Stimulated activated naive B cell treated with anti-CD40 and anti-IgM and Interleukin-4, amounts not matched to agents 10 μg/mL and 1 μg/mL and 100 μg/mL, for 72 hours (primary cell): ENCODE measurements around the gene MYG1.

Source experiments
- ATAC-seq, 2 donors: fragments of 150-1000 bp; cut with Tn5 transposase; replicated peaks; 2 replicates each; pipeline ENCODE4 v1.10.0; 2021; ENCODE audit warnings: moderate library complexity in 1 of 2
- DNase-seq: peaks from one replicate; pipeline ENCODE4 v3.0.0; 2021
- H3K27ac Mint-ChIP-seq: one replicate; pipeline ENCODE4 v1.8.0; 2022; ENCODE audit warnings: mild to moderate bottlenecking, mixed read lengths
- H3K27me3 Mint-ChIP-seq, 2 donors: one replicate each; pipeline ENCODE4 v1.8.0; 2022; ENCODE audit warnings: mixed read lengths in 2 of 2
- H3K36me3 Mint-ChIP-seq, 2 donors: one replicate each; pipeline ENCODE4 v1.8.0; 2022; ENCODE audit warnings: mixed read lengths in 2 of 2, mild to moderate bottlenecking in 1 of 2
- H3K4me1 Mint-ChIP-seq, 2 donors: one replicate each; pipeline ENCODE4 v1.8.0; 2022; ENCODE audit warnings: mixed read lengths in 2 of 2, mild to moderate bottlenecking in 1 of 2
- H3K4me3 Mint-ChIP-seq, 2 donors: one replicate each; pipeline ENCODE4 v1.8.0; 2022; ENCODE audit warnings: mild to moderate bottlenecking in 2 of 2, mixed read lengths in 2 of 2, moderate library complexity in 1 of 2
- H3K9me3 Mint-ChIP-seq, 2 donors: one replicate each; pipeline ENCODE4 v1.8.0; 2022; ENCODE audit warnings: mixed read lengths in 2 of 2, mild to moderate bottlenecking in 1 of 2

The MYG1 gene

GRCh38 chr12:53299454-53300180, at the start of gene MYG1:
MYG1 (plus strand) TSS chr12:53299695; CDS start chr12:53299738, 43 bp downstream.
- peak; percentile 80 for DNase-seq
- peak within 1 kb of the TSS; percentile 88 to 93 for H3K4me3 Mint-ChIP-seq
- peaks cover 44 to 78% of the 10 kb centered on the region in 2 donors for H3K36me3 Mint-ChIP-seq

GRCh38 chr12:53251477-53252348, 47.8 kb upstream of the MYG1 start:
- Mint-ChIP-seq H3K36me3 (peaks cover 21 to 34% of the 10 kb centered on the region in 2 donors), H3K4me3 (peak overlapping the region; percentile 95 to 99), H3K9me3 (no peaks in the 10 kb centered on the region), H3K27me3 (no peaks in the 10 kb centered on the region), H3K4me1 (peaks cover 36 to 55% of the 10 kb centered on the region in 2 donors), H3K27ac (peak overlapping the region; percentile 96)
- DNase-seq (peak; percentile 64), ATAC-seq (peak; percentile 74 to 76)

More at GRCh38 chr12:53299454-53300180, at the start of gene MYG1:
- Mint-ChIP-seq H3K9me3 (no peaks in the 10 kb centered on the region), H3K27ac (peak within 1 kb of the TSS; percentile 99), H3K27me3 (no peaks in the 10 kb centered on the region), H3K4me1 (peaks cover 47 to 71% of the 10 kb centered on the region in 2 donors)
- ATAC-seq: peak; percentile 79 to 81

GRCh38 chr12:53252349-53252916, 47.1 kb upstream of the MYG1 start:
- Mint-ChIP-seq H3K27ac (peak overlapping the region; percentile 96), H3K4me1 (peaks cover 36 to 58% of the 10 kb centered on the region in 2 donors), H3K4me3 (peak overlapping the region; percentile 95 to 99), H3K27me3 (no peaks in the 10 kb centered on the region), H3K36me3 (peaks cover 21 to 34% of the 10 kb centered on the region in 2 donors), H3K9me3 (no peaks in the 10 kb centered on the region)
- ATAC-seq (peak in 1 of 2 donors; percentile 10), DNase-seq (no peak)

GRCh38 chr12:53253298-53253697, 46.2 kb upstream of the MYG1 start:
- Mint-ChIP-seq H3K27ac (peak overlapping the region; percentile 96), H3K9me3 (no peaks in the 10 kb centered on the region), H3K4me1 (peaks cover 39 to 67% of the 10 kb centered on the region in 2 donors), H3K4me3 (peak overlapping the region; percentile 95 to 99), H3K36me3 (peaks cover 25 to 38% of the 10 kb centered on the region in 2 donors), H3K27me3 (no peaks in the 10 kb centered on the region)
- ATAC-seq (no peak), DNase-seq (no peak)

GRCh38 chr12:53254816-53255545, 44.5 kb upstream of the MYG1 start:
- H3K4me3 Mint-ChIP-seq: peak overlapping the region; percentile 60 to 72

GRCh38 chr12:53255996-53256395, 43.5 kb upstream of the MYG1 start:
- peaks cover 25 to 38% of the 10 kb centered on the region in 2 donors for H3K36me3 Mint-ChIP-seq
- no peaks in the 10 kb centered on the region for H3K27me3 Mint-ChIP-seq
- no peaks in the 10 kb centered on the region for H3K9me3 Mint-ChIP-seq
- peaks cover 47 to 82% of the 10 kb centered on the region in 2 donors for H3K4me1 Mint-ChIP-seq
- ATAC-seq (peak; percentile 87 to 88), DNase-seq (peak; percentile 33)
- peak overlapping the region; percentile 97 for H3K27ac Mint-ChIP-seq
- peak overlapping the region; percentile 60 to 72 for H3K4me3 Mint-ChIP-seq

More at GRCh38 chr12:53254816-53255545, 44.5 kb upstream of the MYG1 start:
- H3K27me3 Mint-ChIP-seq: no peaks in the 10 kb centered on the region
- no peaks in the 10 kb centered on the region for H3K9me3 Mint-ChIP-seq
- peak overlapping the region; percentile 97 for H3K27ac Mint-ChIP-seq
- H3K4me1 Mint-ChIP-seq: peaks cover 46 to 82% of the 10 kb centered on the region in 2 donors
- no peak for ATAC-seq
- H3K36me3 Mint-ChIP-seq: peaks cover 25 to 38% of the 10 kb centered on the region in 2 donors
- DNase-seq: no peak

- Mint-ChIP-seq H3K27ac (peak overlapping the region; percentile 76), H3K4me1 (peaks cover 28 to 57% of the 10 kb centered on the region in 2 donors), H3K4me3 (no peak overlapping the region), H3K27me3 (no peaks in the 10 kb centered on the region), H3K36me3 (peaks cover 12 to 26% of the 10 kb centered on the region in 2 donors), H3K9me3 (no peaks in the 10 kb centered on the region)
- ATAC-seq: no peak
- DNase-seq: no peak
These were observed 40.7 kb upstream of the MYG1 start for GRCh38 chr12:53258541-53259539.

- Mint-ChIP-seq H3K4me1 (peaks cover 25 to 47% of the 10 kb centered on the region in 2 donors), H3K36me3 (peaks cover 8 to 18% of the 10 kb centered on the region in 2 donors), H3K9me3 (no peaks in the 10 kb centered on the region), H3K27me3 (no peaks in the 10 kb centered on the region), H3K4me3 (no peak overlapping the region), H3K27ac (no peak overlapping the region)
- DNase-seq (no peak), ATAC-seq (no peak)
These were observed 39.6 kb upstream of the MYG1 start for GRCh38 chr12:53259891-53260290.

- no peak for ATAC-seq
- Mint-ChIP-seq H3K4me3 (no peak overlapping the region), H3K4me1 (peaks cover 23 to 38% of the 10 kb centered on the region in 2 donors), H3K27me3 (no peaks in the 10 kb centered on the region), H3K27ac (no peak overlapping the region), H3K36me3 (peaks cover 9 to 11% of the 10 kb centered on the region in 2 donors), H3K9me3 (no peaks in the 10 kb centered on the region)
- DNase-seq: no peak
These were observed 33.7 kb upstream of the MYG1 start for GRCh38 chr12:53265783-53266182.

- Mint-ChIP-seq H3K36me3 (peaks cover 14 to 17% of the 10 kb centered on the region in 2 donors), H3K4me1 (peaks cover 25 to 45% of the 10 kb centered on the region in 2 donors), H3K4me3 (peak overlapping the region; percentile 94 to 98), H3K27me3 (no peaks in the 10 kb centered on the region), H3K27ac (peak overlapping the region; percentile 97), H3K9me3 (no peaks in the 10 kb centered on the region)
- ATAC-seq (peak; percentile 47), DNase-seq (peak; percentile 20)
These were observed 32.0 kb upstream of the MYG1 start for GRCh38 chr12:53267306-53267998.

- peaks cover 16 to 20% of the 10 kb centered on the region in 2 donors for H3K36me3 Mint-ChIP-seq
- peaks cover 25 to 45% of the 10 kb centered on the region in 2 donors for H3K4me1 Mint-ChIP-seq
- H3K27ac Mint-ChIP-seq: peak within 1 kb of the TSS; percentile 97
- H3K9me3 Mint-ChIP-seq: no peaks in the 10 kb centered on the region
- ATAC-seq: peak; percentile 89 to 93
- peak within 1 kb of the TSS; percentile 94 to 98 for H3K4me3 Mint-ChIP-seq
- DNase-seq: peak; percentile 87
- H3K27me3 Mint-ChIP-seq: no peaks in the 10 kb centered on the region
These were observed 31.4 kb upstream of the MYG1 start, which contains the start of gene ESPL1 for GRCh38 chr12:53267999-53268629. ESPL1 (plus strand) TSS chr12:53268299; CDS start chr12:53268767, 468 bp downstream.
